Loucy (cell line): ENCODE data around the gene KRT74.
"Not testable (repeated sequence)": the region's sequence is repeated elsewhere in the genome, so short reads cannot be mapped to it uniquely, and the experiment has no call there.

ENCODE experiments used
- H2AFZ ChIP-seq: fragments of 200-600 bp; sonication (generic); 2 replicates; pipeline ENCODE4 v1.6.0; 2016; ENCODE audit warnings: antibody characterized with exemption, mild to moderate bottlenecking, low read length, moderate library complexity
- H3F3A ChIP-seq: fragments of 200-600 bp; 2 replicates; pipeline ENCODE4 v1.6.0; 2016; ENCODE audit warnings: antibody characterized with exemption, low read depth, mild to moderate bottlenecking
- H3K27me3 ChIP-seq: fragments of 200-600 bp; sonication (generic); 2 replicates; pipeline ENCODE4 v1.6.1; 2014; ENCODE audit warnings: low read length, mild to moderate bottlenecking; ENCODE audit not compliant: insufficient read depth, poor library complexity, severe bottlenecking
- H3K36me3 ChIP-seq: fragments of 200-600 bp; sonication (generic); 2 replicates; pipeline ENCODE4 v1.6.1; 2016; ENCODE audit warnings: low read length; ENCODE audit not compliant: insufficient read depth
- H3K4me1 ChIP-seq: fragments of 200-600 bp; sonication (generic); 2 replicates; pipeline ENCODE4 v1.5.1; 2014; ENCODE audit warnings: low read length, mild to moderate bottlenecking; ENCODE audit not compliant: insufficient read depth, poor library complexity, severe bottlenecking
- H3K4me2 ChIP-seq: fragments of 200-600 bp; sonication (generic); 2 replicates; pipeline ENCODE4 v1.6.0; 2014; ENCODE audit warnings: antibody characterized with exemption, low read length, low read depth, mild to moderate bottlenecking; ENCODE audit not compliant: poor library complexity, severe bottlenecking
- H3K4me3 ChIP-seq: fragments of 200-600 bp; sonication (generic); 2 replicates; pipeline ENCODE4 v1.5.1; 2014; ENCODE audit warnings: low read length, mild to moderate bottlenecking, mixed read lengths; ENCODE audit not compliant: poor library complexity, severe bottlenecking
- H3K79me2 ChIP-seq: fragments of 200-600 bp; sonication (generic); 2 replicates; pipeline ENCODE4 v1.6.1; 2014; ENCODE audit warnings: low read length; ENCODE audit not compliant: insufficient read depth
- H3K9ac ChIP-seq: fragments of 200-600 bp; sonication (generic); 2 replicates; pipeline ENCODE4 v1.6.0; 2014; ENCODE audit warnings: mild to moderate bottlenecking, low read depth, low read length, moderate library complexity; ENCODE audit not compliant: poor library complexity, severe bottlenecking
- H3K9me2 ChIP-seq: fragments of 200-600 bp; sonication (generic); replicated peaks from 2 replicates; pipeline ENCODE4 v1.6.1; 2016; ENCODE audit warnings: low read depth, low read length, mixed read lengths
- H3K9me3 ChIP-seq: fragments of 200-600 bp; sonication (generic); 2 replicates; pipeline ENCODE4 v1.6.1; 2014; ENCODE audit warnings: mild to moderate bottlenecking, antibody characterized with exemption, low read length, low read depth; ENCODE audit not compliant: insufficient read depth
- H4K20me1 ChIP-seq: fragments of 200-600 bp; sonication (generic); 2 replicates; pipeline ENCODE4 v1.6.0; 2014; ENCODE audit warnings: antibody characterized with exemption, low read length, mild to moderate bottlenecking; ENCODE audit not compliant: insufficient read depth, poor library complexity, severe bottlenecking
- CTCF ChIP-seq: fragments of 200-600 bp; sonication (generic); conservative IDR thresholded peaks from 2 replicates; pipeline ENCODE4 v1.5.1; 2014; ENCODE audit warnings: mild to moderate bottlenecking, antibody characterized with exemption, low read length
- EZH2phosphoT487 ChIP-seq: fragments of 200-600 bp; IDR thresholded peaks from 2 replicates; pipeline ENCODE4 v1.6.1; 2018; ENCODE audit warnings: antibody characterized with exemption, mild to moderate bottlenecking, moderate library complexity, borderline replicate concordance

KRT74 gene

GRCh38 chr12:52600071-52600470 is 26.4 kb upstream of the KRT74 start:
- Histone ChIP-seq H4K20me1 (no peaks in the 10 kb centered on the region), H3K27me3 (no peaks in the 10 kb centered on the region)

GRCh38 chr12:52598966-52599365 is 25.3 kb upstream of the KRT74 start:
- no peaks in the 10 kb centered on the region for H3F3A ChIP-seq
- no peaks in the 10 kb centered on the region for H3K36me3 ChIP-seq
- H3K9ac ChIP-seq = no peak overlapping the region
- no peak overlapping the region for H3K4me2 ChIP-seq
- H3K27me3 ChIP-seq = no peaks in the 10 kb centered on the region
- no peaks in the 10 kb centered on the region for H4K20me1 ChIP-seq
- H3K4me3 ChIP-seq = no peak overlapping the region
- no peak for TF ChIP-seq CTCF
- no peak for TF ChIP-seq EZH2phosphoT487
- H3K9me3 ChIP-seq = no peaks in the 10 kb centered on the region
- H3K4me1 ChIP-seq = no peaks in the 10 kb centered on the region
- no peak overlapping the region for H2AFZ ChIP-seq
- H3K9me2 ChIP-seq = no peaks in the 10 kb centered on the region
- H3K79me2 ChIP-seq = no peaks in the 10 kb centered on the region

More at GRCh38 chr12:52600071-52600470, 26.4 kb upstream of the KRT74 start:
- Histone ChIP-seq H3K9ac (no peak overlapping the region), H2AFZ (no peak overlapping the region), H3K4me3 (no peak overlapping the region), H3K36me3 (no peaks in the 10 kb centered on the region), H3K9me3 (no peaks in the 10 kb centered on the region), H3K4me1 (peaks cover 5% of the 10 kb centered on the region), H3K9me2 (no peaks in the 10 kb centered on the region), H3F3A (no peaks in the 10 kb centered on the region), H3K79me2 (no peaks in the 10 kb centered on the region), H3K4me2 (no peak overlapping the region)
- TF ChIP-seq EZH2phosphoT487 = no peak
- no peak for TF ChIP-seq CTCF

GRCh38 chr12:52594237-52594636 is 20.6 kb upstream of the KRT74 start:
- not testable (repeated sequence) for H3K36me3 ChIP-seq, H2AFZ ChIP-seq, H3K4me3 ChIP-seq, H3K9me3 ChIP-seq, H4K20me1 ChIP-seq, H3F3A ChIP-seq, H3K27me3 ChIP-seq, H3K79me2 ChIP-seq, H3K9ac ChIP-seq, H3K4me2 ChIP-seq, H3K4me1 ChIP-seq, H3K9me2 ChIP-seq

GRCh38 chr12:52591521-52591920 is 17.9 kb upstream of the KRT74 start:
- Histone ChIP-seq H3K4me1 (peaks cover 15% of the 10 kb centered on the region), H3K4me3 (no peak overlapping the region), H3K9ac (peak overlapping the region; percentile 10), H3F3A (no peaks in the 10 kb centered on the region), H3K27me3 (no peaks in the 10 kb centered on the region), H3K9me3 (no peaks in the 10 kb centered on the region), H3K9me2 (no peaks in the 10 kb centered on the region), H4K20me1 (no peaks in the 10 kb centered on the region), H3K4me2 (no peak overlapping the region), H2AFZ (no peak overlapping the region), H3K79me2 (no peaks in the 10 kb centered on the region), H3K36me3 (no peaks in the 10 kb centered on the region)
- TF ChIP-seq EZH2phosphoT487 (no peak), CTCF (no peak)
